NOMO-1 treated with dmso at 0.1 percent for 144 hours (cell line): ENCODE data around the gene UBB.

ENCODE experiments used
- DNase-seq: peaks from one replicate; lab custom pipeline; 2025; ENCODE audit not compliant: unreplicated experiment; lab: John Stamatoyannopoulos, UW

The UBB gene

DNA sequence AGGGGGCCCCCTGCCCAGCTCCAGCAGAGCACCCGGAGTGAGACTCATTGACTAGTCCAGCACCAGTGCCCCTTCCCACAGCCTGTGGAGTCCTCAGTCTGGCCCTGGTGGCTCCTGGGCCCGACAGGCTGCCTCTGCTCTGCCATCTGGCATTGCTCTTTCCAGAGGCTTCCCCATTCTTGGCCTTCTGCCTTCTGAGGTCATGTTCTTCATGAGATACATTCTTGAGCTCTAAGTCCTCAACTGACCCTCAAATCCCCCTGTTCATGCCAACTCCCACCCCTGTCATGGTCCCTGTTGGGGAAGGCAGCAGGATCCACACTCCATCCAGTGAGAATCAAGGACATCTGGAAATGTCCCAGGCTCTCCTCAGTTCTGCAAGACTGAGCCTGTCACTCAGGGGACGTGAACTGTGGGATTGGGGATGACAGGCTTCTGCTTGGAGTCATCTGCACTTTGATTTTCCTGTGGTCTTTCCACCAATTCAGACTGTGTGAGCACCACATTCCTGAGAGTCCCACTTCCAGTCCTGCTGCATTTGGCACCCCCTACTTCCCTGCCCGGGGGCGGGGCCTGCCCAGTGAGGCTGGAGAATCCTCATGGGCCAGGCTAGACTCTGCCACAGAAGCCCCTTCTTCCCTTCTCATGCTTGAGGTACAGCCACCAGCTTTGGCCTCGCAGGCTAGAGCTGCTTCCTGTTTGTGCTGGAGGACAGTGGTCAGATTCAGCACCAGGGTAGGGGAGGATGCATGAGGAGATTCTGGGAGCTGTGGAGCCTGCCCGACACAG lies 37.2 kb downstream of the UBB start:
- DNase-seq: no peak

DNA sequence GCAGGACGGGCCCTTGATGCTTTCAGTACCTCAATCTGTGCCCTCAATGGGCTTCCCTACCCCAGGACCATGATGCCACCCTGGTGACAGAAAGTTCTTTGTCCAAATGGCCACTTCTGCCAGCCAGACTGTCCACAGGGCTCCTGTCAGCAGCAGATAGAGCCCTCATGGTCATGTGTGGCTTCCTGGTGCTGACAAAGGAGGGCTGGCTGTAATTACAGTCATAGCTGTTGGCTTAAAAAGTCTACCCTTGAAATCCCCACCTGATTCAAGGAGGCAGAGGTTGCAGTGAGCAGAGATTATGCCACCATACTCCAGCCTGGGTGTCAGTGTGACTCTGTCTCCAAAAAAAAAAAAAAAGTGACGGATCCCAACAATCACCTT lies 37.8 kb downstream of the UBB start:
- no peak for DNase-seq

- DNase-seq: no peak
Measured at GRCh38 chr17:16419074-16419928, 38.4 kb downstream of the UBB start.

GRCh38 chr17:16419929-16420271 lies 39.0 kb downstream of the UBB start:
- no peak for DNase-seq

DNA sequence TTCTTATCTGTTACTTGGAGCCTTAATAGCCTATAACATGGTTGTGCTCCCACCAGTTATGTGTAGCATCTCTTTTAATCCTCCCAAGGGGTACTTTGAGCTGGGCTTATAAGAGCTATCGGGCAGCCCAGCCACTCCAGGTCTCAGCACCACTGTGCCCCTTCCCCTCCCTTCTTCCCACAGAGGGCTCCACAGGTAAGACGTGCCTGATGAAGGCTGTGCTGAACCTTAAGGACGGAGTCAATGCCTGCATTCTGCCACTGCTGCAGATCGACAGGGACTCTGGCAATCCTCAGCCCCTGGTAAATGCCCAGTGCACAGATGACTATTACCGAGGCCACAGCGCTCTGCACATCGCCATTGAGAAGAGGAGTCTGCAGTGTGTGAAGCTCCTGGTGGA lies 41.5 kb downstream of the UBB start:
- no peak for DNase-seq

GRCh38 chr17:16423226-16423872 lies 42.5 kb downstream of the UBB start:
- no peak for DNase-seq

- no peak for DNase-seq
Measured at GRCh38 chr17:16425202-16425601, 44.3 kb downstream of the UBB start.

DNA sequence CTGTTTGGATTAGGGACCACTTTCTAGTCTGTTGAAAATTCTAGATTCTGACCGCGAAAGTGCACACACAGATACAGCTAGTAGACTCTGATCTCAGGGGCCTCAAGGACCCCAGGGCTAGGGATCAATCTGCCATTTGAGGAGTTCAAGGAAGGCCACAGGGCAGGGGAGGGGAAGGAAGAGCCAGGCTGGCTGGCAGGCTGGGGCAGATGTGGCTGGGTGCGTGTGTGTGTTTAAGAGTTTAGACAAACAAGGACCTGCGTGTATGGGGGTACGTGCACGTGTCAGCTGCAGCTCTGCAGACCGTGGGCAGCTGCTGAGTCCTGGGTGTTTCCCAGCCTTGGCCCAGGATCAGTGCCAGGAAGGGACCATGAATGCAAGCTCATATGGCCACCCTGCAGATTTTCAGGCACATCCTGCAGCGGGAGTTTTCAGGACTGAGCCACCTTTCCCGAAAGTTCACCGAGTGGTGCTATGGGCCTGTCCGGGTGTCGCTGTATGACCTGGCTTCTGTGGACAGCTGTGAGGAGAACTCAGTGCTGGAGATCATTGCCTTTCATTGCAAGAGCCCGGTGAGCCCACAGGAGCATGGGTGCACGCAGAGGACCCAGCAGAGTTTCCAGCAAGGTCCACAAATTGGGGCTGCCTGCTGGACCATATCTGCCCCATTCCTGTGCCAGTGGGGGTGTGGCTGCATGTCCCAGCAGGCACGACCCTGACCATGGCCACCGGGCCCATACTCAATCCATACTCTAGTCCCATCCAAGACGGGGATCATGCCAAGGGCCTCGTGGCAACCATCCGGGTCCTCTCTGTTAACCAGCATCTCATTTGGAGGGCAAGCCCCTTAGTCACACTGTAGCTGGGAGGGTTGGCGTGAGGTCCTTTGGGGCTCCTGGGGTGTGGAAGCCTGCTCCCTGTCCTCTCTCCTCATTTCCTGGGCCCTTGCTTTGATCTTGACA lies 45.1 kb downstream of the UBB start:
- no peak for DNase-seq

DNA sequence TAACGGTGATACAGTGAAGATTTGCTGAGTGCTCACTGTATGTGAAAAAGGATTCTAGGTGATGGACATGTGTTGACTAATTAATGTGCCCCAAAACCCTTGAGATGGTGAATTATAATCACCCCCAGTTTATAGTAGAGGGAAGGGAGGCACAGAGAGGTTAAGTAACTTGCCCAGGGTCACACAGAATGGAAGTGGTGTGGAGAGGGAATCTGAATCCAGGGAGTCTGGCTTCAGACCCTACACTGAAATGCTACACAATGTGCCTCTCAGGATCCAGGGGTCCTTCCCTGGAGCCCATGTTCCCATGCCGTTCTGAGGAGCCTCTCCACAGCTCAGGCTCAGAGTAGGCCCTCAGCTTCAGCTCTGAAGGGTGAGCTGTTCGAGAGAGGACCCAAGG lies 46.1 kb downstream of the UBB start:
- DNase-seq: no peak

GRCh38 chr17:16428098-16428882 lies 47.4 kb downstream of the UBB start:
- DNase-seq: no peak

GRCh38 chr17:16429083-16429482 lies 48.2 kb downstream of the UBB start:
- no peak for DNase-seq

GRCh38 chr17:16430650-16431049 lies 49.8 kb downstream of the UBB start:
- DNase-seq: no peak

GRCh38 chr17:16432017-16432416 lies 51.1 kb downstream of the UBB start:
- DNase-seq: no peak
